Choroid plexus epithelial cell (primary cell): Measurements from ENCODE around the gene BBX.

Source experiments
- DNase-seq: peaks from one replicate; pipeline ENCODE4 v3.0.0-alpha.2; 2010; ENCODE audit warnings: low read depth
- H3K4me3 ChIP-seq: 2 replicates; pipeline ENCODE4 v1.5.1; 2011; ENCODE audit warnings: low read depth, mild to moderate bottlenecking, control low read depth, low read length, moderate library complexity
- TF ChIP-seq, protein P1 (sequence below): conservative IDR thresholded peaks from 2 replicates; pipeline ENCODE4 v1.5.1; 2011; ENCODE audit warnings: low read depth, mild to moderate bottlenecking, control low read depth, inconsistent platforms, low read length, moderate library complexity

BBX gene

DNA sequence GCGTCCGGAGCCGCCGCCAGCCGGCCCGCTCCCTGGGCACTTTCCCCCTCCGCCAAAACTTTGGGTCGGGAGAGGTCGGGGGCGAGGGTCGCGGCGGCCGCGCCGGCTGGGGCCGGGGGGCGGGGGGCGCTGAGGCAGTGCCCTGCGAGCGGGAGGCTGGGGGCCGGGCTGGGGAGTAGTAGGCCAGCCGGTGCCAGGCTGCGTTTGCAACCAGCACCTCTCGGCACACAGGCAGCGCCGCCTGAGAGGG, 452 bp downstream of the BBX start:
- DNase-seq, result no peak
- peak overlapping the region; percentile 70 for H3K4me3 ChIP-seq
- TF ChIP-seq, protein P1, sequence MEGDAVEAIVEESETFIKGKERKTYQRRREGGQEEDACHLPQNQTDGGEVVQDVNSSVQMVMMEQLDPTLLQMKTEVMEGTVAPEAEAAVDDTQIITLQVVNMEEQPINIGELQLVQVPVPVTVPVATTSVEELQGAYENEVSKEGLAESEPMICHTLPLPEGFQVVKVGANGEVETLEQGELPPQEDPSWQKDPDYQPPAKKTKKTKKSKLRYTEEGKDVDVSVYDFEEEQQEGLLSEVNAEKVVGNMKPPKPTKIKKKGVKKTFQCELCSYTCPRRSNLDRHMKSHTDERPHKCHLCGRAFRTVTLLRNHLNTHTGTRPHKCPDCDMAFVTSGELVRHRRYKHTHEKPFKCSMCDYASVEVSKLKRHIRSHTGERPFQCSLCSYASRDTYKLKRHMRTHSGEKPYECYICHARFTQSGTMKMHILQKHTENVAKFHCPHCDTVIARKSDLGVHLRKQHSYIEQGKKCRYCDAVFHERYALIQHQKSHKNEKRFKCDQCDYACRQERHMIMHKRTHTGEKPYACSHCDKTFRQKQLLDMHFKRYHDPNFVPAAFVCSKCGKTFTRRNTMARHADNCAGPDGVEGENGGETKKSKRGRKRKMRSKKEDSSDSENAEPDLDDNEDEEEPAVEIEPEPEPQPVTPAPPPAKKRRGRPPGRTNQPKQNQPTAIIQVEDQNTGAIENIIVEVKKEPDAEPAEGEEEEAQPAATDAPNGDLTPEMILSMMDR, result no peak

DNA sequence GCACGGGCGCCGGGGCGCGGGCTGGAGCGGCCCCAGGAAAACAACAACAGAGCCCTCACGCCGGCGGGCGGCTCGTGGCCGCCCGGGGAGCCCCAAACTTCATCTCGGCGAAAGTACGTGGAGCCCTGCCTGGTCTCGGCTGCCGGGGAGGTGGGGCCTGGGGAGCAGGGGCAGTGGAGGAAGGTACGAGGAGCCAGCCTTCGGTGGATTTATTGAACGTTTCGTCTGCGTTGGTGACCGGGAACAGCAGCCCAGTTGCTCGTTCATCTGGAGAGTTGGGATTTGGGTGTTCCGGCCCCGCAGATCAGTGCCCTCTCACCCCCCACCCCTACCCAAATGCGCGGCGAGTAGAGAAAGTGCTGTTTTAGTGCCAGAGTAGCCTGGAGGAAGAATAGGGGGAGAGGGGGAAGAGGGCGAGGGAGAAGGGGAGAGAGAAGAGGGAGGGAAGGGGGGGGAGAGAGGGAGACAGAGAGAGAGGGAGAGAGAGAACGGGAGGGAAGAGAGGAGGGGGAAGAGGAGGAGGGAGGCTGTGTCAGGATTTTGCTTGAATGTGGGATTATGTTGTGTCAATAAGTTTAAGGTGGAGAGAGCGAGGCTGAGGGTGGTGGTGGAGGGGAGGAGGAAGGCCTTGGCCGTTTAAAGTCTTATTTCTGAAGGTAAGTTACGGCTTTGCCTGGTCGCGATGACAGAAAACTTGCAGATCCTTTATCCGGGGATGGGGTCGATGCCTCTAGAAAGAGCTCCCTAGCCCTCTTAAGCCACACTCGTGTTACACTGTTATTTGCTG, 970 bp downstream of the BBX start:
- TF ChIP-seq, protein P1, result no peak
- peak overlapping the region; percentile 70 for H3K4me3 ChIP-seq
- peak; percentile 50 for DNase-seq

DNA sequence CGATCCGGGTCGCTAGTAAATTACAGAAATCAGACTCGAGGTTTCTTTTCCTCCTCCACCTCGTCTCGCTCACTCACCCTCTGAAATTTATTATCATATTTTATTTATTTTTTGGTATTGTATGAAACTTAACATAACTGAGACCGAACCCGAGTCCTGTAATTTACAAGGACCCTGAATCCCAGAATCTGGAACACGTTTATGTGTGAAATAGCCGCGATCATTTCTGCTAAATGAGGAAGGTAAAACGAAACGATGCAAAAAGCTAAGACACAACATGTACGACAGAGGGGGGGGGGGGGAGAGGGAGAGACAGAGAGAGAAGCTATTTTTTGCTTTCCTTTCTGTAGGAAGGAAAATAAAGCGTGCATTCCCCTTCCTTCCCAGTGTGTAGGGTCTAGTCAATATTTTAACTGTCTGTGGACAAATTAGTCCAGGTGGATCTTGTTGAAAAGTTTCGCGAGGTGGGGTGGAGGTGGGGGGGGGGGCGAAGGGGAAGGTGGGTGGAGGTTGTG, 1.6 kb downstream of the BBX start:
- TF ChIP-seq, protein P1, result no peak
- H3K4me3 ChIP-seq, result peak overlapping the region; percentile 70
- DNase-seq, result peak; percentile 56

DNA sequence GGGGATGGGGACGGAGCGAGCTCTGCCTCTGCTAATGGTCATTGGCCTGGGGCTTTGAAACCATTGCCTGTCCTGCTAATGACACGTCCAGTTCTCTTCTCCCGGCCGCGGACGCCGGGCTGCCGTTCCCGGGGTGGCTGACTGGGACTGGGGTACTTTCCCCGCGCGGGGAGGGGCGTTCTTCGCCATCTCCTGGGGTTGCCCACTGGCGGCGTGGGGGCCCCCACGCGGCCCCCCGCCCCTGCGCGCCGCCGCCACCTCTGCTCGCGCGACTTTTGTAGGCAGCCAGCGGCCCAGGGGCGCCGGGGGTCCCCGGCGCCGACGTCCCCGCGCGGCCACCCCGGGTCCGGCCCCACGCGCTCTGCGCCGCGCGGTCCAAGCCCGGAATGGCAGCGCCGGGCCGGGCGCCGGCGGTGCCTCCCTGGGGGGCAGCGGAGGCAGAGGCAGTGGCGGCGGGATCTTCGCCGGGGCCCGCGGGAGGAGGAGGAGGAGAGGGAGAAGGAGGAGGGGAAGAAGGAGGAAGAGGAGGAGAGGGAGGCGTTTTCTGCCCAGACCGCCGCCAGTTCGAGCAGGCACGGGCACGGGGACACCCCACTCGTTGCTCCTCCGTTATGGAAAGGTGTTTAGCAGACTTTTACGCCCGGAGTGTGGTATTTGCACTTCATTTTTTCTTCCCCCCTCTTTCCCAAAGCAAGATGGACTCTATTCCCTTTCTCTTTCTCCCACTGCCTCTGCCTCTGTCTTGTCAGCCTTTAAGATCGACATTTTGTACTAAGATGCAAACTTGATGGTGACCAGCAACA, 2.3 kb downstream of the BBX start:
- TF ChIP-seq, protein P1, result no peak
- H3K4me3 ChIP-seq, result peak overlapping the region; percentile 70
- peak; percentile 60 for DNase-seq

DNA sequence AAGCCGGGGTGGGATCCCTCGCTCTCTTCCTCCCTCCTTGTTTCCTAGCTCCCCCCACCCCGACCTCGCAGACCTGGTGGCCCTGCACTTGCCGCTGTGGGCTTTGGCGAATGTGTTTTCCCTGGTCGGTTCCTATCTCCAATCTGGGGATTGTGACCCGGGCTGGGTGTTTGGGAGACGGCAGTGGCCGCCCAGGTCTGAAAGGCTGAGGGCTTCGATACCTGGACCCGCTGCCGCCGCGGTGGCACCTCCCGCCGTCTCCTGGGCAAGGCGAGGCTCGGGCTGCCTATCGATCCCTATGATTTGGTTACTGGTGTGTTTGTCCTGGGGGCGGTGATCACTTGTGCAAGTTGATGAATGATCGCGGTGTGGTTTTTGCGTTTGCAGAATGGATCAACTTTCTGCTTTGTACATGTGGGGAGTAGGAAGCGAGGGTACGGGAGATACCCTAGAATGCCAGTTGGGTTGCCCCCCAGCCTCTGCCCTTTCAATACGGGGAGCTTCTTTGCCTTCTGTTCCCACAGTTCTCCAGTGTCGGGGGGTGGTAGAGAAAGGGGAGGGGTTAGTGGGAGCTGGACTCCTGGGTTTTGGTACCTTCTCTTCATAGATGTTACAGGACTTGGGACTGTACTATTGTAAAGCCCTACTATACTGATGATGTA, 3.0 kb downstream of the BBX start:
- peak overlapping the region; percentile 70 for H3K4me3 ChIP-seq
- TF ChIP-seq, protein P1, result no peak
- peak; percentile 4 for DNase-seq

DNA sequence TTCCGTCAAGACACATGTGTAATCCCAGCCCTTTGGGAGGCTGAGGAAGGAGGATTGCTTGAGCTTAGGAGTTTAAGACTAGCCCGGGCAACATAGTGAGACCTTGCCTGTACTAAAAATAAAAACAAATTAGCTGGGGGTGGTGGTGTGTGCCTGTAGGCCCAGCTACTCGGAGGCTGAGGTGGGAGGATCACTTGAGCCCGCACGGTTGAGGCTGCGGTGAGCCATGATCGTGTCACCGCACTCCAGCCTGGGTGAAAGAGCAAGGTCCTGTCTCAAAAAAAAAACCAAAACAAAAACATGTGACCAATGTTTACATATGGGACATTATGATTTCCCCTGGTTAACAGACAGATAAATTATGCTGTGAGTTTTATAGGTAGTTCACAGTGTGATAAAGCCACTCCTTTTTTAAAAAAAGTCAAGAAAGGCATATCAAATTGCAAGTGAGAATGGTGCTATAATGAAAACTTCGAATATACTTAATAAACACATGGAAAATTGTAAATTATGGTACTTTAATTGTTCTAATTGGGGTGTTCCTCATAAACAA, 9.2 kb downstream of the BBX start:
- TF ChIP-seq, protein P1, result no peak
- H3K4me3 ChIP-seq, result no peak overlapping the region
- no peak for DNase-seq
